Stimulated activated CD4-positive, alpha-beta T cell treated with anti-CD3 and anti-CD28 coated beads, Interleukin-12 subunit alpha, Interleukin-12 subunit beta, amount 100 ng/mL, for 4 hours (primary cell): ENCODE measurements around the gene JADE3.
"Not testable (repeated sequence)": the region's sequence is repeated elsewhere in the genome, so short reads cannot be mapped to it uniquely, and the experiment has no call there.

Source experiments
- DNase-seq: peaks from one replicate; pipeline ENCODE4 v3.0.0-alpha.2; 2020

JADE3 gene

DNA sequence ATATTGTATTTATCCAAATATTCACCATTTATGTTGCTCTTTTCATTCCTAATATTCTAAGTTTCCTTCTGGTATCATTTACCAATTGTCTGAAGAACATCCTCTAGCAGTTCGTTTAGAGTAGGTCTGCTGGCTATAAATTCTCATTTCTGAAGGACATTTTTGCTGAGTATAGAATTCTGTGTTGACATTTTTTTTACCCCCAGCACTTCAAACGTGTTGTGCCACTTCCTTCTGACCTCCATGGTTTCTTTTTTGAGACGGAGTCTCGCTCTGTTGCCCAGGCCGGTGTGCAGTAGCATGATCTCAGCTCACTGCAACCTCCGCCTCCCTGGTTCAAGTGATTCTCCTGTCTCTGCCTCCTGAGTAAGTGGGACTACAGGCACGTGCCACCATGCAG is 26.4 kb downstream of the JADE3 start:
- no peak for DNase-seq

DNA sequence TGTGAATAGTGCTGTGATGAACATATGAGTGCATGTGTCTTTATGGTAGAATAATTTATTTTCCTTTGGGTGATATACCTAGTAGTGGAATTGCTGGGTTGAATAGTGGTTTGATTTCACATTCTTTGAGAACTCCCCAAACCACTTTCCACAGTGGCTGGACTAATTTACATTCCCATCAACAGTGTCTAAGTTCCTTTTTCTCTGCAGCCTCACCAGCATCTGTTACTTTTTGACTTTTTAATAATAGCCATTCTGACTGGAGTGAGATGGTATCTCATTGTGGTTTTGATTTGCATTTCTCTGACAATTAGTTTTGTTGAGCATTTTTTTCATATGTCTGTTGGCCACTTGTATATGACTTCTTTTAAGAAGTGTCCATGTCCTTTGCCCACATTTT is 29.1 kb downstream of the JADE3 start:
- no peak for DNase-seq

DNA sequence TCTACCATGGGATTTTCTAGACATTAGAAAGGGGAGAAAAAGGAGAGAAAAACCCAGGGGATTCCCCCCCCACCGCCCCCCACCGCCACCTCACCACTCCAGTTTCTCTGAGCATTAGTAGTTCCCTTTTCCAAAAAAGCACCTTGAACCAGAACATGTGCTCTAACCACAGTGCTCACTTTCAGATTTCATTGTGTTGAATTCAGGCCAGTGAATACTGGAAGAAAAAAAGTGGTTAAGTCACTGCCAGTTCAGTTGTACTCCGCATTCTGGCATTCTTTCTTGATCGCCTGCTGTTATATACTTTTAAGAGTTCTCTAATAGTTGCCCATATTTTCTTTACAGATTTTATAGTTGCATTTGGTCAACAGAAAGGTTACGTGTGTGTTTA is 40.9 kb downstream of the JADE3 start:
- no peak for DNase-seq

DNA sequence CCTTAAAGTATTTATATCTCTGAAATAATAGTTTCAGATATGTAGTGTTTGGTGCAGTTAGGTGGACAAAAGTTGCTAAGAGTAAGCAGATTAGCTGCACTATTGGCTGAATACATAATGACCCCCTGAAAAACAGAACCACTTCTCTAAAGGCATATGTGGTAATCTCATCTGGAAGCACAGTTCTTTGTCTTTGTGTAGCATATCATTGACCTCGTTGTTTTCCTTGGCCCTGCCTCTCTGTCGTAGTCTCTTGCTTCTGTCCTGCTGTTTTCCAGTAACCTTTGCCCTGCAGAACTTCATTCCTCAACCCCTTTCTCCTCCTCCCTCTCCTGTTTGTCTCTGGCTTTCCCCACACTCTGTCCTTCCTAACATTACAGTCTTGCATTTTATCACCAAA is 41.4 kb downstream of the JADE3 start:
- no peak for DNase-seq

DNA sequence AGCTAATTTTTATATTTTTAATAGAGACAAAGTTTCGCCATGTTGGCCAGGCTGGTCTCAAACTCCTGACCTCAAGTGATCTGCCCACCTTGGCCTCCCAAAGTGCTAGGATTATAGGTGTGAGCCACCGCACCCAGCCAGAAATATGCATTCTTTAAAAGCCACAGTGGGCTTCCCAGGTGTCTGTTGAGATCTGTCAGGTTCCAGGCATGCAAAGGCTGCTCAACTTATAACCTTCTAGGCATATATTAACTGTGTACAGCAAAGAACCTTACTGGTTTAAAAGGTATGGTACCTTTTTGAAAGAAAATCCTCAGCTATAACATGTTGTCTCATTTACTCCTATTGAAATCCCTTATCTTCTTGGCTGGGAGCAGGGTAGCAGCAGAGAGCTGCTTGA is 42.5 kb downstream of the JADE3 start:
- no peak for DNase-seq

DNA sequence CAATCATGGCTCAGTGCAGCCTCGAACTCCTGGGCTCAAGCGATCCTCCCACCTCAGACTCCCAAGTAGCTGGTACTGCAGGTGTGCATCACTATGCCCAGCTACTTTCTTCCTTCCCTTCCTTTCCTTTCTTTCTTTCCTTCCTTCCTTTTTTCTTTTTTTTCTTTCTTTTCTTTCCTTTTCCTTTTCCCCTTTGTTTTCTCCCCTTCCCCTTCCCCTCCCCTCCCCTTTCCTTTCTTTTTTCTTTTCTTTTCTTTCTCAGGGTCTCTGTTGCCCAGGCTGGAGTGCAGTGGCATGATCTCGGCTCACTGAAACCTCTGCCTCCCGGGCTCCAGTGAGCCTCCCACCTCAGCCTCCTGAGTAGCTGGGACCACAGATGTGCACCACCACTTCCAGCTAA is 44.4 kb downstream of the JADE3 start:
- not testable (repeated sequence) for DNase-seq

DNA sequence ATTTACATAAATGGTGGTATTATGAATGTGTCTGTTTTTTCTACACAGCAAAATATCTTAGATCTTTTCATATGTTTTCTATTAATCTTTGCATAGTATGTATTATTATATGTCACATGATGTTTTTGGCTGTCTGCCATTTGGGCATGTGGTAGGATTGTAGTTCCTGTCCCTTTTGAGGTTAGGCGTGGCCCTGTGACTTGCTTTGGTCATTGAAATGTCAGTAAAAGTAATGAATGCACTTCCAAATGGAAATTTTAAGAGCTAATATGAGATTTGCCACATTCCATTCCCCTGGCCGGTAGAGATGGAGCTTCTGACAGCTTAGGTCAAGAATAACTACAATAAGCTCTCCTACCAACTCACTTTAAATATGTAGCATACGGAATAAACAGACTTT is 45.1 kb downstream of the JADE3 start:
- DNase-seq = no peak

DNA sequence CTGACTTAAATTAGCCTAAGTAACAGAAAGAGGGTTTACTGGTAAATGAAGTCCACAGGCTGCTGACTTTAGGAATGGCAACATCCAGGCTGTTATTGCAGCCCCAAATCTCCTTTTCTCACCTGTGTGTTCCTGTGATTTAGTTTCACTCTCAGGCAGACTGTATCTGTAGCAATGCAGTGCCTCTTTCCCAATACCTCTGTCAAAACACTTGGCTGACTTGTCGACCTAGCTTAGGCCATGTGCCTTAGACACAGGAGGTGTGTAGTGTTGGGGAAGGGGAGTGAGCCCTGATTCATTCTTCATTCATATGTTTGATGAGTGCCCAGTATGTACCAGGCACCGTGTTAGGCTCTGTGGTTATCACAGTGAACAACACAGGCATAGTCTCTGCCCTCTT is 46.9 kb downstream of the JADE3 start:
- no peak for DNase-seq

DNA sequence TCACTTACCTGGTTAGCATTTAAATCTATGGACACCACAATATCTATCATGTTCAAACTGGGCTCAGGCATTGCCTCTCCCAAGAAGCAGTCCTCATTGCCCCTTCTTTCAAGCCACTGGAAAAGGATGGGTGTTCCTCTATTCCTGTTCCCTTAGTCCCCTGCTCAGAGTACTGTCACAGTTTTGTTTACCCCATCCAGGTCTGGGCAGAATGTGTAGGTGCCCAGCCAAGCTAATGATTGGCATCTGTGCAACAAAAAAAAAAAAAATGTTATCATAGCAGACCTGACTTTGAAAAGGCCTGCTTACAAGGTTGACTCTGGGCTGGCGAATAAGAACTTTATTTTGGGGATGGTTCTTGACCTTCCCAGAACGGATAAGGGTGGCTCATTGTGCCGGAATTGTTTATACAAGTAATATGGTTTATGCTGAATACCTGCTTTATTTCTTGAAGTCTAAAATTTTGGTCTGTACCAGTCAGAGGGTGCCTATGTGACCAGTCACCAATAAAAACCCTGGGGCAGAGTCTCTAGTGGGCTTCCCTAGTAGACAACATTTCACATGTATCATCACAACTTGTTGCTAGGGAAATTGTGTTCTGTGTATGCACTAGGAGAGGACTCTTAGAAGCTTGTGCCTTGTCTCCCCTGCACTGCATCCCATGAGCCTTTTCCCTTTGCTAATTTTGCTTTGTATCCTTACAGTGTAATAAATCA is 47.9 kb downstream of the JADE3 start:
- no peak for DNase-seq

DNA sequence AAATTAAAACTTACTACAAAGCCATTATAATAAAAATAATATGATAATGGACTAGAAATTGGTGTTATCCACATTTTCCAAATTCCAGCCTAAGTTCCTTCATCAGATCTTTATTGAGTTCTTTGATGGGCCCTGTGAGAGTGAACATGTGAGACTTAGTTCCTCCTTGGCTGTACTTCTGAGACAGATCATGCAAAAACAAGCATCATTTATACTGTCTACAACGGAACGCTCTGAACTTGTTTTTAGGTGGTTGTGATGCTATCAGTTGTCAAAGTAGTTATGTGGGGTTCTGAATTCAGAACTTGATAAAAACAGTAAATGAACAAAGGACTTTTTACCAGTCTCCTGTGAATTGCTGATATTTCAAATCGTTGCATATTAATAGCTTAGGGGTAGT is 48.9 kb downstream of the JADE3 start:
- no peak for DNase-seq

DNA sequence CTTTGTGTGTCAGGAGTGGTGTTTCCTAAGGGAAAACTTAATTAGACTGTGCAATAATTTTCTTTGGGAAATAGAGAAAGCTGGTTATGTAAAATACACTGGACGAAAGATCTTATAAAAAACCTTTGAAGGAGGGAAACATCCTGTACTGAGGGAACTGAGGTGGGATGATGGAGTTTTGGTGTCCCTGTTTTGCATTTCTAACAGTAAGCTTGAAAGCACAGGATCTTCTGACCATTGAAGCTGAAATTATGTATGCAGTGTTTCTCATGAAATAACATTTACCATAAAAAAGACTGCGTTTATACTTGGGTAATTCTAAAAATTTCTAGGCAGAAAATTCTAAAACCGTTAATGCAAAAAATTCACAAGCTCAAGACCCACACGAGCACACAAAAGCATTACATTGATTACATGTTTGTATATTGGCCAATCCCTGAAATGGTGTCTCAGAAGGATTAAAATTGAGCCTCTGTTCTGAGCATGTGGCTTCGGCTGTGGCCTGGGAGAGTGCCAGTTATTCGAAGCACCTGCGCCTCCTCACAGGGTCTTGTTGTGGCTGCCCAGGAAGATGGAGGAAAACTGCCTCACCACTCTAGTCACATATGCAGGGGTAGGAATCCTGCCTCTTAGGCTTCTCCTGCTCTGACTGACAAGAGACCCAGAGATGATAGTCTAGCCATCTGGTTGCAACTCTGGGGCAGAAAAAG is 49.5 kb downstream of the JADE3 start:
- no peak for DNase-seq

DNA sequence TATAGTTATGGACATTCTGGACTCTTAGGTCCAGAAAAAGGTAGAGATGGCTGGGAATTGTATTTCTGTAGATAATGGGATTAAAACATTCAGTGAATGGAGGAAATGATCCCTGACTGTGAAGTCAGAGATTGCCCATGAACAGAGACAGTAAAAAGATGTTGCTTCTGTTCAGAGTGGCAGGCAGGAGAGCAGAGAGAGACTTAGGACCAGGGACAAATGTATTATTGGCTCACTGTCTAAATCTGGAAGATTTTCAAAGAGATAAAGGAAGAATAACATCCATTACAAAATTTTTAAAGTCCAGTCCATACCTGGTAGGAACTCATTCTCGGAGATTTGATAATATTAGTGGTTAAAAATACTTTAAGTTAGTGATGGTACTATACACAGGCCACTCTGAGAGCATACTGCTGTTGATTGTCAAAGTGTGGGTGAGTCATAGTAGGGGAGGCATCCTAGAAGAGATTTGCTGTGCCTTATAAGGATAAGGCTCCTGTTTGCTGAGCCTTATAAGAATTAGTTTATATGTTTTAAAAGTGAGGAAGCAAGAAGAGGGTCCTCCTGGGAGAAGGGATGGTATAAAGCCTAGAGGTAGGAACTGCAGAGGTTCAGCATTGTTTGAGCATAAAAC is 53.0 kb downstream of the JADE3 start:
- no peak for DNase-seq

DNA sequence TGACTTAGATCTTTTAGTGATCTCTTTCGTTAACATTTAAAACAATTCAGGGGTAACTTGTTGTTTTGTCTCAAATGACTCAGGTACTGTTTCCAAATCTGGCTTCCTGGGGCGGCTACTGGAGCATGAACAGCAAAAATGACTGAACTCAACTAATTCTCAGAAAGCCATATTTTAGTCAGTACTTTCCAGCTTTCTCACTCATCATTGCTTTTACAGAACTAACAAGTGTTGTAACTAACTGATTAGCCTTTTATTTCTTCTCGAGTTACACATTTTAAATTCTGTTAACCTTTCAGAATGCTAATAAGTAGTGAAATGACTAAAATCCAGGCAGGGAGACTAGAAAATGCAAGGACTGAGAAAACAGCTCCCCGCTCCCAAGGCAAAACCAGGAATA is 55.3 kb downstream of the JADE3 start:
- no peak for DNase-seq

DNA sequence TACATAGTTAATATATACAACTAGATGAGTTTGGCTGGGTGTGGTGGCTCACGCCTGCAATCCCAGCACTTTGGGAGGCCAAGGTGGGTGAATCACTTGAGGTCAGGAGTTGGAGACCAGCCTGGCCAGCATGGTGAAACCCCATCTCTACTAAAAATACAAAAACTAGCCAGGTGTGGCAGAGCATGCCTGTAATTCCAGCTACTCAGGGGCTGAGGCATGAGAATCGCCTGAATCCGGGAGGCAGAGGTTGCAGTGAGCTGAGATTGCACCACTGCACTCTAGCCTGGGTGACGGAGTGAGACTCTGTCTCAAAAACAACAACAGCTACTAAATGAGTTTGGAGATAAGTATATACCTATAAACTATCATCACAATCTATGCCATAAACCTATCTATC is 64.8 kb downstream of the JADE3 start:
- DNase-seq = not testable (repeated sequence)

DNA sequence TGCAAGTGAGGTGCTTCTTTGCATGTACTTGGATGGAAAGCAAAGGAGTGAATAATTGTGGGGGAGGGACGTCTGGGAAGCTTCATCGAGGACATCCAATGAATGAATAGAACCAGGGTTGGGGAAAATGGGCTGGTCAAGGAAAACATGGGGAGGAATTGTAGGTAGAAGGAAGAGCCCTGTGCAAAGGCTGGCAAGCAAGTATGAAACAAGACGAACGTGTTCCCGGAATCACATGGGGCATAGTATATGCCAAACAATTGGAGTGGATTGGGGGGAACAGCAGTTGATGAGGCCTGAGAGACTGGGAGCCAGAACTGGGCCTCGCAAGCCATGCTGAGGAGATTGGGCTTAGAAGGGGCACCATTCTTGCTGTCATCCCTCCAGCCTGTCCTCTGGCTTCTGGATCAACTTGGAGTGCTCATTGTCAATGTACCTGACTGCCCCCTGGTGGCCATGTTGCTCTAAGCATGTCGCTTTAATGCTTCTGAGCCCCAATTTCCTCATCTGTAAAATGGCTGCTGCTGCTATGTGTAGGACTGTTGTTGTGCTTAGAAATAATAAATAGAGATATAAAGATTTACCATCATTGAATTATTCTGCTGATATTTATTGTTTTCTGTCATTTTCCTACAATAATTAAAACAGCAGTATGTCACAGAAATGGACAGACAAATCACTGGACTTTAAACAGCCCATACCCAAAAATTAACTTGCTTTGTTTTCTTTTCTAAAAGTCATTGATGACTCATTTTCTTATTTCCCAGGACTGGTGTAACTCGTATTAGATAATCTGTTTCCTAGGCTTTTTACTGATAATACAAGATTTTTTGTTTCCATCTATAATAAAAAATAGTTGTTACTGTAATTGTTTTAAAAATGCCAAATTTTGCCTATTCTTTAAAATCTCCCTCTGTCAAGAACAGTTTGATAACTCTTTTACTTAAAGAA is 66.4 kb downstream of the JADE3 start:
- peak; percentile 67 for DNase-seq

DNA sequence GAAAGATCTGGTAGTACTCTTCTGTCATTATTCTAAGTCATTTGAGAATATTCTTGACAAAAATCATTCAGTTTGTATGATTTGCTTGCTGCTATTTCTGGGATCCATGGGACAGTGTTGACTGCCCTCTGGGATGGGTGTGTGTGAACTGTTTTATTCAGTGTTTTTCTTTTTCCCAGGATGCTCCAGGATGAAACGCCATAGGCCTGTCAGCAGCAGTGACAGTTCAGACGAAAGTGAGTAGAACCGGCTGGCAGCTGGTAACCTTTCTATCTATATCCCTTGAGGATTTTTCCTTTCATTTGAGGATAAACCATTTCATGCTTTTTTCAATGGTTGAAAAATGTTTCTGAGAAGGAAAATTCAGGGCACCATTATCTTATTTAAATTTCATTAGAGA is 72.5 kb downstream of the JADE3 start:
- DNase-seq = no peak

DNA sequence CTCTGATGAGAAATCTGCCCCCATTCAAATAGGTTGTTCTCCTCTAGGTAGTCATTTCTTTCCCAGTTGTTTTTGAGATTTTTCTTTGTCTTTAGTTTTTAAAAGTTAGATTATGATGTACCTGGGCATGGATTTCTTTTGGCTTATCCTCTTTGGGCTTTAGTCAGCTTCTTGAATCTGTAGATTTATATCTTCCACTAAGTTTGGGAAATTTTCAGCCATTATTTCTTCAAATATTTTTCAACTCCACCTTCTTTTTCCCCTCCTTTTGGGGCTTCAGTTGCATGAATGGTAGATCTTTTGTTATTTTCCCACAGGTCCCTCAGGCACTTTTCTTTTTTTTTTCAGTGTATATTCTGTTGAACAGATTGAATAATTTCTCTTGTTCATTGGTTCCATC is 77.3 kb downstream of the JADE3 start:
- DNase-seq = no peak

DNA sequence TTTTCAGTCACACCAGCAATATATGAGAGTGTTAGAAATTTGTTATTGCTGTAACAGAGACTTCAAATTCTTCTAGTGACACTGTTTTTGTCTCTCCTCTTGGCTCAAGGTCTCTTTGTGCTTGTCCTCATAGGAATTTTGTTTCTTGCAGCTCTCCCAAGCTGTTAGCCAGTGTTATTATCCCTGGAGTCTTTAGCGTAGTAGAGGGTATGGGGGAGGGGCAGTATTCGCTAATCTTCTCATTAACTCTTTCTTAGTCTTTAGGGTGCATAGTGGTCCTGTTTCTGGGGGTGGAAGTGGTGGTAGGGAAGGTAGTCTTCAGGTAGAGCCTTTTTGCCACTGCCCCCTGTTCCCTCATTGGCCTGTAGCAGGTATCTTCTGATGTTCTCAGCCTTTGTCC is 79.4 kb downstream of the JADE3 start:
- no peak for DNase-seq

DNA sequence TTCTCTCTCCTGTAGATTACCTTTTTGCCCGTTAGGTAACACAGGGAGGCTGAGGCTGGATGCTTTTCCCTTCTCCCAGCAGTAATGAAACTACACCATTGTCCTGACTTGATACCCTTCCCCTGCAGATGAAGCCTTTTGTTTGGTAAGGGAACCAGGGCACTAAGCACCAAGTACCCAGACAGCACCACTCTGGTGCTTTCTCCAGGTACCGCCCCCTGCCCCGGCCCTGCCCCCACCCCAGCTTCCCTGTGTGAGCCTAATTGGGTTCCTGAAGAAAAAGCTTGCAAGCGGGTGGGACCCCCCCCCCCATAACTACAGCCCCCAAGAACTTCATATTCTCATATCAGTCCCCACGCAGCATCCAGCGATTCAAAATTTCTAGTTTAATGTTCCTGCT is 79.8 kb downstream of the JADE3 start:
- no peak for DNase-seq

DNA sequence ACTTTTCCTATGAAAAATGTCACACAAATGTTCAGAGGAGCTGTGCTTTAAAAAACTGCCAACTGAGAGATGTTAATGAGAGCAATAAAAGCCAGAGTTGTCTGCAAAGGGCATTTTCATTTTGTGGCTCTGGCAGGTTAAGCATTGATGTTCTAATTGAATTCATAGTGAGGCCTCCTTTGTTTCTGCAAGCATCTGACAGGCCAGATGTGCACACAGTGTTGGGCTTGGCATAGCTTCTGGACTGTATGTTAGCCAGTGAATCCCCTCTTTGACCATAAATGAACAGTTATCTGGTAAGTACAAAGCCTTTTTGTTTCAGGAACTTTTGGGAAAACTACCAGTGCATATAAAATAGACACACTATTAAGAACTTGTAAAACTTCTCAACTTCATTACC is 81.9 kb downstream of the JADE3 start:
- DNase-seq = no peak

DNA sequence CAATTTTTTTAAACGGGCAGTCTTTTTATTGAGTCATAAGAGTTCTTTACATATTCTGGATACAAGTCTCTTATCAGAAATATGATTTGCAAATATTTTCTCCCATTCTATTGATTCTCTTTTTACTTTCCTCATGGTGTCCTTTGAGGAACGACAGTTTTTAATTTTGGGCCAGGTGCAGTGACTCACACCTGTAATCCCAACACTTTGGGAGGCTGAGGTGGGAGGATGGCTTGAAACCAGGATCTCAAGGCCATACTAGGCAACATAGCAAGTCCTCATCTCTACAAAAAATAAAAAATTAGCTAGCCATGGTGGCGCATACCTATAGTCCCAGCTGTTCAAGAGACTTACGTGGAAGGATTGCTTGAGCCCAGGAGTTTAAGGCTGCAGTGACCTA is 99.9 kb downstream of the JADE3 start:
- DNase-seq = no peak

DNA sequence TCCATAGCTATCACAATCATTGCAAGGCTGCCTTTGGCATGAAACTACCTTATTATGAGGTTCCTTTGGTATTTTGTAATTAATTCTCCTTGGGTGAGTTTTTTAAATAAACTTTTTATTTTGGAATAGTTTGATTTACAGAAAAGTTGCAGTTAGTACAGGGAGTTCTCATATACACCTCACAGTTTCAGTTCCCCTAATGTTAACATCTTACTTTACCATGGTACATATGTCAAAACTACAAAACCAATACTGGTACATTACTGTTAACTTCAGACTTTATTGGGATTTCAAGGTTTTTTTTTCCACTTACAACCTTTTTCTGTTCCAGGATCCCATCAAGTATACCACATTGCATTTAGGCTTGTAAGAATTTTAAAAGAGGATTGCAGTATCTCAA is 114.0 kb downstream of the JADE3 start:
- no peak for DNase-seq

DNA sequence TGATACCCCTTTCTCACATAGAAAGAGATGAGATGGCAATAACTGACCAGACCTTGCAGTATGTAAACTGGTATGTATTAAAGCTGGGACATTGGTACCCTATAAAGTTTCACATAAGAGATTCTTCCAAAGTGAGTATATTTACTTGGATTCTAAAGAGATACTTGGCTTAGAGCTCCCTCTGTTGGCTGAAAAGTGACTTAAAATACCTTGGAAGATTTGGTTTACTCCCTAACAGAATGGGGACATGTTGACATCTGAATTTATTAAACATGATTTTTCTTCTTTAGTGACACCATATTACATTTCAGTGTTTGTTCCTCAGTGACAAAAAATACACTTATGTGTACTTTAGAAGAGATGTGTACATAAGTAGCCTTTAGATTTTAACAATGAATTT is 118.1 kb downstream of the JADE3 start:
- DNase-seq = no peak
